HG02642 (cell line): Measurements from ENCODE around the gene CFD.
"Not testable (repeated sequence)": the region's sequence is repeated elsewhere in the genome, so short reads cannot be mapped to it uniquely, and the experiment has no call there.

ENCODE experiments used
- ATAC-seq: cut with Tn5 transposase; IDR thresholded peaks from one replicate; pipeline ENCODE4 v1.9.1; 2021; ENCODE audit warnings: mild to moderate bottlenecking; ENCODE audit not compliant: unreplicated experiment, poor library complexity

CFD gene

GRCh38 chr19:869245-870177 is 10.0 kb downstream of the CFD start:
- no peak for ATAC-seq

DNA sequence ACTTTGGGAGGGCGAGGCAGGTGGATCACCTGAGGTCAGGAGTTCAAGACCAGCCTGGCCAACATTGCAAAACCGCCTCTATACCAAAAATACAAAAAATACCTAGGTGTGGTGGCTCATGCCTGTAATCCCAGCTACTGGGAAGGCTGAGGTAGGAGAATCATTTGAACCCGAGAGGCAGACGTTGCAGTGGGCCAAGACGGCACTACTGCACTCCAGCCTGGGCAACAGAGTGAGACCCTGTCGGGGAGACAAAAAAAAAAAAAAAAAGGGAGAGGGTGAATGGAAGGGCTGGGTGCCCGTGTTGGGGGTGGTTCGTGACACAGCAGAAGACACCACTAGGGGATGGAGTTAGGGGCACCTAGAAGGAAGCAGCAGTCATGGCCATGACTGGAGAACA is 10.8 kb downstream of the CFD start:
- ATAC-seq = no peak

DNA sequence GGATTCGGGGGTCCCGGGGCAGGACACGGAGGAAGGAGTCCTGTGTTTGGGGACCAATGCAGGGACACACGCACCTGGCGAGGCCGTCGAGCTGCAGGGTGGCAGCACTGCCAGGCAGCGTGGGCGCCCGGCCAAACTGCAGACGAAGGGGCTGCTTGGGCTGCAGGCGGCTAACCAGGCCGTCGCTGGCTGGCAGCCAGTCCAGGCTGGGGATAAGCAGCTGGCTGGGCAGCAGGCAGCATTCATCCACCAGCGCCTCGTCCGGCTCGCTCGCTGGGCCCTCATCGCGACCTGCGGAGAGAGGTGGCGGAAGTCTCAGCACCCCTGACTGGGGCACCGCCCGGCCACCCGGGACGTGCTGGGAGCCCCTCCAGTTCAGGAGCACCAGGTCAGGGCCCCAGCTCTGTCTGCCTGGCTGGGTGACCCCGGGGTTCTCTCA is 11.5 kb downstream of the CFD start:
- no peak for ATAC-seq

DNA sequence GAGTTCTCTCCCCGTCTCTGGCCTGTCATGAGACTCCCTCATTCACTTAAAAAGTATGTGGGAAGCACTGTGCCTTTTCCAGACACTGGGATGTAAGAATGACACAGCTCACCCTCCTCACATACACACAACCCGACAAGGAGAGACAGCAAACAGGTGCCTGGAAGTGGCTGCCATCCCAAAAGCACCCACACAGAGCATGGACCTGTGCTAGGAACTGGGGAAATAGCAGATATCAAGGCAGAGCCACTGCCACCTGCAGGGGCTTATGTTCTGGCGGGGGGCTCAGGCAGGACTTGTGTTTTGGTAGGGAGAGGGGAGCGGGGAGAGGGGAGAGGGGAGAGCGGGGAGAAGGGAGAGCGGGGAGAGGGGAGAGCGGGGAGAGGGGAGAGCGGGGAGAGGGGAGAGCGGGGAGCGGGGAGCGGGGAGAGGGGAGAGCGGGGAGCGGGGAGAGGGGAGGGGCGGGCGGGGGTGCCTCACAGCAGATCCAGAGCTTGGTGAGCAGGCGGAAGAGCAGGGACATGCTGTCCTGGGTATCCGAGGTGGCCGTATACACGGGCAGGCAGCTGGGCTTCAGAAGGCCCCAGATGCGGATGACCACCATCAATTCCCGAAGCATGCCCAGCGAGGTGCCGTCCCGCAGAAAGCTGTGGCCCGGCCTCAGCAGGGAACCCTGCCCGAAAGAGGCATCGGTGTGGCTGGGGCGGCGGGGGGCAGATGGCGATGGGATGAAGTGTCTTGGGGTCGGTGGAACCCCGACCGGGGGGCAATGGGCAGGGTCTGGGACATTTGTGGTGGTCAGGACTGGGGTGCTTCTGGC is 12.2 kb downstream of the CFD start:
- no peak for ATAC-seq

DNA sequence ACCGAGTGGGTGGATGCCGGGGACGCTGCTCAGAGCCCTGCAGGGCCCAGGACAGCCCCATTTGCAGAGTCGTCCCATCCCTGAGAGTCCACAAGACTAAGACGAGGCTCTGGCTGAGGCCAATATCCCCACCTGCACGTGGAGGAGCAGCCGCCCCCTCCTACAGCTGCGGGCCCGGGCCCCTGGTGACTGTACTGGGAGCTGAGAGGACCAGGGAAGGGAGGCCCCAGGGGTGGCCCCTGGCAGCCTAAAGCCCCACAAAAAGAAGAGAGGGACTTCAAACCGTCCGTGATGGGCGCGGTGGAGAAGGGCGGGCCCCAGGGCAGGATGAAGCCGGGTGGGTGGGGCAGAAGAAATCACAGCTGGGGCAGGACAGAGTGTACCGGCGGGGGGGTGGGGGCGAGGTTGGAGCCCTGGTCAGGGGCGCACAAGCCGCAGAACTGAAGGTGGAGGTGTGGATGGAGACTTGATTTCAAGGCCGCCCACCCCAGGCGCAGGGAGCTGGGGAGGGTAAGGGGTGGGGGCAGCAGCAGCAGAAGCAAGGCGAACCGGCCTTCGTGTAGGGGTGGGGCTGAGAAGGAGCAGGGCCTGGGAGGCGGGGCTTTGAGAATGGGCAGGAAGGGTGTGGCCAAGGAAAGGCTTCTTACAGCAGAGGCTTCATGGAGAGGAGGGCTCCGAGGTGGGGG is 12.9 kb downstream of the CFD start:
- ATAC-seq = no peak

GRCh38 chr19:873084-873483 is 13.6 kb downstream of the CFD start:
- no peak for ATAC-seq

DNA sequence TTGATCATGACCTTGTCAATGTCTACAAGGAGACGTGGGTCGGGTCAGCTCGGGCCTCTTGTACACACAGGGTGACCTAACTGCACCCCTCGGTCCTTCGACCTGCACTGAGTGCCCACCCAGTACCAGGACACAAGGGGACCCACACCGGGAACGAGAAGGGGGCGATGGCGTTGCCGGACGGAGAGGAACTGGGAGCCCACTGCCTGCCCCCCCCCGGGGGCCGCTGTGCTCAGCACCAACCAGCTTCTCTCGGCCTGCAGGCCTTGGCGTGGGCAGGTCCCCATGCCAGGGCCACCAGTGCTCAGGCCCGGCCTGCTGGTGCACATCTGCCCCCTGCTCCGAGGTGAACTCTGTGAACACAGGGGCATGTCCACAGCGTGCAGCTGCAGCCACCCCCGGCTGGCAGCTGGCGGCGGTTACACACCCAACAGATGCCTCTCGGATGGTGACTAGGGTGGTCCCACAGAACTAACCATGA is 14.1 kb downstream of the CFD start:
- ATAC-seq = no peak

DNA sequence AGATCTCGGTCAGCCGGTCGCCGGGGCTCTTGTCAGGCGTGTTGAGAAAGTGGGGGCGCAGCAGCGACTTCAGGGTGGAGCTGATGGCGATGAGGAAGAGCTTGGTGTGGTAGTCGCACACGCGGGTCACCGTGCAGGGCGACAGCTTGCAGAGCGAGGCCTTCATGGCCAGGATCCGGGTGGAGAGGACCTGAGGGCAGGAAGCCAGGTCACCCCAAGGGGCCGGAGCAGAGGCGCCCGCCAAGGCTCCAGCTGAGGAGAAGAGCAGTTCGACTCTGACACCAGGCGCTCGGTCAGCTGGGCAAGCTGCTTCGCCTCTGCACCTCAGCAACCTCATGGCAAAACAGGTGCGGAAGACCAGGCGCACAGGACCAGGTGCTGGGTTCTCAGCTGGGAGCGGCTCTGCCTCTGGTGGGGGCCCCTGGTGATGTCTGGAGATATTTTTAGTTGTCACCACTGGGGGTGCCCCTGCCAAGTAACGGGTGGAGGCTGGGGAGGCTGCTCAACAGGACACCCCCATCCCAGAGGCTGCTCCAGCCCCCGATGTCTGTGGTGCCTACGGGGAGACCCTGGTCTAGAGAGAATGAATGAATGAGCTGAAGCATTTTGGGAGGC is 15.9 kb downstream of the CFD start:
- no peak for ATAC-seq

DNA sequence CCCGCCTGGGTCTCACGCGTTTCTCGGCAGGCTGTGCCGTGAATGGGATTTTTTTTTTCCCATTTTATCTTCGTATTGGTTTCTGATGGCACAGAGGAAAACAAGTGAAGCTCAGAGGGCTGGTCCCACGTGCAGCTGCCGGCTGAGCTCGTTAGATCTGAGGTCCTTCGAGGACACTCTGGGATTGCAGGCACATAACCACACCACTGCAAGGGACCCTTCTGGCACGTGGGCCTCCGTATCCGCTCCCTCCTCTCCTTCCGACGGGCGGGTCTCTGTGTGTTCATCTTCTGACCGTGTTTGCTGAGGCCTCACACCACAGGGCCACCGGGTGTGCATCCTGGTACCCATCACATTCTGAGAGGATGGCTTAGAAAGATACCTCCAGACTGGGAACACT is 16.6 kb downstream of the CFD start:
- ATAC-seq = no peak

DNA sequence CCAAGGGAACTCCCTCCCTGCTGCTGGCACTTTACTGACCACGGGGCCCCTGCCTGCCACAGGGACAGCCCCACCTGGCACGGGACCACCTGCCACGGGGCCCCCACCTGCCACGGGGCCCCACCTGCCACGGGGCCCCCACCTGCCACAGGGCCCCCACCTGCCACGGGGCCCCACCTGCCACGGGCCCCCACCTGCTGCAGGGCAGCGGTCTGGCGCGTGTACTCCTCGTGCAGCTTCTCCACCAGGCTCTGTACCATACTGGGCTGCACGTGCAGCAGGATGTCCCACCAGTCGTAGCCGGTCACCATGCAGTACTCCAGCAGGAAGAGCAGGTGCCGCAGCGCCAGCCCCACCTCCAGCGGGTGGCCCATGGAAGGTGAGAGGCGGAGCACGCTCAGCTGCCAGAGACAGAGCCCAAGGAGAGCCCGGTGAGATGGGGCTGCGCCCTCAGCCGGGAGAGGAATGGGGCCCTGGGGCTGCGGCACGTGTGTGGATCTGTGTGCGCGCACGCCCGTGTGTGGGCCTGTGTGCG is 17.4 kb downstream of the CFD start:
- ATAC-seq = no peak

- ATAC-seq = not testable (repeated sequence)
These were observed 18.7 kb downstream of the CFD start for GRCh38 chr19:877992-878660.

DNA sequence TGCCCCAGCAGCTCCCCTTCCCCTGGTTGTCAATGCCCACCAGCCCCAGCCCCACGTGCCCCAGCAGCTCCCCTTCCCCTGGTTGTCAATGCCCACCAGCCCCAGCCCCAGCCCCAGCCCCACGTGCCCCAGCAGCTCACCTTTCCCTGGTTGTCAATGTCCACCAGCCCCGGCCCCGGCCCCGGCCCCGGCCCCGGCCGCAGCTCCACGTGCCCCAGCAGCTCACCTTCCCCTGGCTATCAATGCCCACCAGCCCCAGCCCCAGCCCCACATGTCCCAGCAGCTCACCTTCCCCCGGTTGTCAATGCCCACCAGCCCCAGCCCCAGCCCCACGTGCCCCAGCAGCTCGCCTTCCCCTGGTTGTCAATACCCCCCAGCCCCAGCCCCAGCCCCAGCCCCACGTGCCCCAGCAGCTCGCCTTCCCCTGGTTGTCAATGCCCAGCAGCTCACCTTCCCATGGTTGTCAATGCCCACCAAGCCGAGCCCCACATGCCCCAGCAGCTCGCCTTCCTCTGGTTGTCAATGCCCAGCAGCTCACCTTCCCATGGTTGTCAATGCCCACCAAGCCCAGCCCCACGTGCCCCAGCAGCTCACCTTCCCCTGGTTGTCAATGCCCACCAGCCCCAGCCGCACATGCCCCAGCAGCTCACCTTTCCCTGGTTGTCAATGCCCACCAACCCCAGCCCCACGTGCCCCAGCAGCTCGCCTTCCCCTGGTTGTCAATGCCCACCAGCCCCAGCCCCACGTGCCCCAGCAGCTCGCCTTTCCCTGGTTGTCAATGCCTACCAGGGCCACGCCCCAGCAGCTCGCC is 19.5 kb downstream of the CFD start:
- ATAC-seq = not testable (repeated sequence)

GRCh38 chr19:879711-880438 is 20.4 kb downstream of the CFD start:
- no peak for ATAC-seq

- ATAC-seq = no peak
These were observed 22.1 kb downstream of the CFD start for GRCh38 chr19:881385-882071.

DNA sequence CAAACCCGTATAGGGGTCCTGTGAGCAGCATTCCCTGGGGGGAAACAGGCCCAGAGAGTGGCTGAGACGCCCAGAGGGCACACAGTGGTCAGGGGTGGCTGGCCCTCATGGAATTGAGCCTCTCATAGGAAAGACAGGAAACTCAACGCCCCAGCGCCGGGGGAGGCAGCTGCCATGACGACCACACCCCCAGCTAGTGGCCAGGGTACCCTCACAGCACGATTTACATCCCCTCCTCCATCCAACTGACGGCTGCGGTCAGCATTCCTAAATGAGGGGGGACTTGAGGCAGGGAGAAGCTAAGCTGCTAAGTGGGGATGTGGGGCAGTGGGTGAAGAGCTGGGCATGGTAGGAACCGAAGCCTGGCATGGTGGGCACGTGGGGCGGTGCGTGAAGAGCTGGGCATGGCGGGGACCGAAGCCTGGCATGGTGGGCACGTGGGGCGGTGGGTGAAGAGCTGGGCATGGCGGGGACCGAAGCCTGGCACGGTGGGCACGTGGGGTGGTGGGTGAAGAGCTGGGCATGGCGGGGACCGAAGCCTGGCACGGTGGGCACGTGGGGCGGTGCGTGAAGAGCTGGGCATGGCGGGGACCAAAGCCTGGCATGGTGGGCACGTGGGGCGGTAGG is 23.5 kb downstream of the CFD start:
- no peak for ATAC-seq

- ATAC-seq = no peak
These were observed 24.3 kb downstream of the CFD start for GRCh38 chr19:883661-884211.
